ENCODE results near the gene PDGFC.

The PDGFC gene, protein sequence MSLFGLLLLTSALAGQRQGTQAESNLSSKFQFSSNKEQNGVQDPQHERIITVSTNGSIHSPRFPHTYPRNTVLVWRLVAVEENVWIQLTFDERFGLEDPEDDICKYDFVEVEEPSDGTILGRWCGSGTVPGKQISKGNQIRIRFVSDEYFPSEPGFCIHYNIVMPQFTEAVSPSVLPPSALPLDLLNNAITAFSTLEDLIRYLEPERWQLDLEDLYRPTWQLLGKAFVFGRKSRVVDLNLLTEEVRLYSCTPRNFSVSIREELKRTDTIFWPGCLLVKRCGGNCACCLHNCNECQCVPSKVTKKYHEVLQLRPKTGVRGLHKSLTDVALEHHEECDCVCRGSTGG

DNA sequence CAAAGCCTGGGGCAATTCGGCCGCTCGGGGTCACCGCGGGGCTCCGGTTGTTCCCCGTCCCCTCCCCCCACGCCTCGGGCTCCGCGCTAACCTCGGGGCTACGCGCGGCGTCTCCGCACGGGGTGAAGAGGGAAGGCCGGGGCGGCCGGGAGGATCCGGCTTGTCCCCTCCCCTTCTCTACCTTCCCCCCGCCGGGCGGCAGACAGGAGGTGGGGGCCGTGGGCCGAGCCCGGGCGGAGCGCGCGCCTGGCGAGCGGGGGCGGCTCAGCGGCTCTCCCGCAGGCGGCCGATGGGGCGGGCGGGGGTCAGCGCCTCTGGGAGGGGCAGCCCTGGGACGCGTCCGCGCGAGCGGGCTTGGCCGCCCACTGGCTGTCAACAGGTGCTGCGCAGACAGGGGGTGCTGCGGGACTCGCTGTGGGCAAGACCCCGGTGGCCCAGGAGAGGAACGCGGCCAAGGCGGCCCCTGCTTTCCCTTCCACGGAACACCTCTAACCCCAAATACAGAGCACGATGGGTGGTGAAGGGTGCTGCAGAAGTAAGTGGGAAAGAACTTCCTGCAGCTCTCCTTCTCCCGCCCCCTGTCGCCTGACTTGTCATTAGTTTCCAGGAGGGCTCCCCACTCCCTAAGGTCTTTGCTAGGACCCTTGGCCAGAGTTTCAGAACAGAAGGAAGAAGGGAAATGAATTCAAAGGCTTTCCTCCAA is at the start of gene PDGFC:
Gene PDGFC (minus strand): TSS at position 124 of the 703 bp plus-strand sequence. CDS start 896 bp downstream, outside the sequence.
- peak; percentile 82 for DNase-seq (ENCODE audit: low read depth)

DNA sequence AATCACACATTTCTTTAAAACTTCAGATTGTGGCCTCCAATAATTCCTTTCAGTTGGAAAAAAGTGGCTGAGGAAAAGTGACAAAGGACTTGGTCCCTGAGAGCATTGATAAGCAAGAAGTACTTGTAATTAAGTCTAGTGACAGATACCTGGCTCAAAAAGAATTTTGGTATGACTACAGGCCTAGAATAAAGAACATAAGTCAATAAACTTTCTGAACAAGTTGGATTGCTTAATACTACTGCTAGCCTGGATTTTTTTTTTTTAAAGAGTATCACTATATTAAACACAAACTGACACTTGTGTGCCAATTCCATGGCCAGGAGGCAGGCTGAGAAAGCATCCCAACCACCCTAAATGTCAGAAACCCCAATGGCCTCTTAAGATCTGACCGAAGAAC is 49.3 kb upstream of the PDGFC start:
- DNase-seq (ENCODE audit: low read depth): no peak

DNA sequence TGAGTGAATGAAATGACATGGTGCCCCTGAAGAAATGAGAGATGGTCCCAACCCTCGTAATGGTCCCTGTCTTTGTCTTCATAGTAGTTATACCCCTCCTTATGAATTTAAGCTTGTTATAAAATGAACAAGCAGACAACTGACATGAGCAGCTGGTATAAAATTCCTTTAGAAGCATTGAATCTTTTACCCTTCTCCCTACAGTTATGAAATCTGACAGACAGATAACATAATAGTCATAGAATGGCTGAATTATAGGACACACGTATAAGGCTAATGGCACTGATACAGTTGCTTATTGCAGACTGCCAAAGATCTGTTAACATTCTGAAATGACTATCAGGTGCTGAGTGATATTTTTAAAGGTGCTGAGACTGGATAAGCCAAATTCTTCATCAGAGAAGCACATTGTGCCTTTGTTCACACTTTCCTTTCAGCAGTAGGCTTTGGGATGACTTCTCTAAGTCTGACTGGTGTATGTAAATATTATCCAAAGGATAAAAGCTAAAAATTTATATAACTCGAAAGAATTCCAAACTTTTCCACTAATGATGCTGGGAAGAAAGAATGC is 47.4 kb upstream of the PDGFC start:
- no peak for DNase-seq (ENCODE audit: low read depth)

DNA sequence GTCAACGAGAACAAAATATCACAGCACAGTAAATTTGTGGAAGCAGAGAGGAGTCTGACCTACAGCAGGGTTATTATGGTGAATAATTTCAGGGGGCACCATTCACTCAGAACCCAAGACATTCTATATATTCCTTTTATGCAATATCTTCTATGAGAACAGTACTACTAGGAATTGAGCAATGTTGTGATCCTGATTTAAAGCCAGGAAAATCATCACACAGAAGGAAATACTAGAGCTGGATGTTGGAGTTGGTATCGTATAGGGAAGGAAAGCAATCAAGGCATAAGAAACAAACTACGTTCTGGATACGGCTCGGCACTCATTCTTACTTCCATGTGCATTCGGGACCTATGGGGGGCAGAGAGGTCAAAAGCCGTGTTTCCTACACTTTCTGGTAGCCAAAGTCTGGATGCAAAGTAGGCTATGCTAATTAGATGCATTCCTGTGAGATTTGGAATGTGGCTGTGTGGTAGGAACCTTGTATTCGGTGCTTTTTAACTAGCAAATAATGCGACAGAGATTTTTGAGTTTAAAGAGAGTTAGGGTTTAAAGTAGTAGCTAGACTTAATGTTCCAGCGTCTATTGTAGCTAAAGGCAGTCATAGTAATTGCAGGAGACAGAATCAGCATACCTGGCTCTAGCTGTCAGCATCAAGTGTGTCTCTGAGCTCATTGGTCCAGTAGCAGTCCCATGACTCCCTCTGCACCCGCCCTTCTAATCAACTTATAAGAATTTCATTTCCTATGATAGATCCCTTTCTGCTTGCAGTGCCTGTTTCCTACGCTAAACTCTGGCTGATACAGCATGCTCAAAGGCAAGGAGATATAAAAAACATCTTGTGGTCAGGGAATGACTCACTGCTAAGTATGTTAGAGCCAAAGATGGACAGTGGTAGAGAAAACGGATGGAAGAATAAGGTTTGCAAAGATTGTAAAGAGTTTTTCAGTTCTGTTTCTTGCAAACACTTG is 43.3 kb upstream of the PDGFC start:
- peak; percentile 90 for DNase-seq (ENCODE audit: low read depth)

DNA sequence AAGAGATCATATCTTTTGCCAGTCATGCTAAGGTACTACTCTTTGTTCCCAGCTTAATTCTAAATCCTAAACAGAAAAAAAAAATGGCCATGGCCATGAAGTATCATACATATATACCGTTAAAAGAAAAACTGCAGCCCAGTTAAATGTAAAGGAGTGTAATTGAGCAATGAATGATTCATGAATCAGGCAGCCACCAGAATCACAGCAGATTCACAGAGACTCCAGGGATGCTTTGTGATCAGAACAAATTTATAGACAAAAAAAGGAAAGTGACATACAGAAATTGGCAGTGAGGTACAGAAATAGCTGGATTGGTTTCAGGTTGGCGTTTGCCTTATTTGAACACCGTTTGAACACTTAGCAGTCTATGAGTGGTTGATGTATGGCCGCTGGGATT is 42.1 kb upstream of the PDGFC start:
- DNase-seq (ENCODE audit: low read depth): peak; percentile 62

DNA sequence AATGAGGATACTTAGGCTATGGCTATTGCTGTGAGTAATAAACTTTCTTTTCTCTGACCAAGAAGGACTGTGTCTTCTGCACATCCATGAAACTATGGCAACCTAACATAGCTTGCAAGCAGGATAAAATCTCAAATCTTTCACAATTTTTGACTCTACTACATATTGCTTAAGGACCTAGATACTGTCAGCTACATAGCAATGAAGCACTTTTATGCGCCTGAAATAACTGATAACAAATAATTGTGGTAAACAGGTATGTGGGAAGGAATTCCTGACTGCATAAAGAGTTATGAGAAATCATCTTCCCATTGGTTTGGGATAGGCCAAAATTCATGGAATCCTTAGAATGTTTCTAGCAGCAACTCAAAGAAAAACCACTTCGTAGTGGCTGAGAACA is 41.2 kb upstream of the PDGFC start:
- DNase-seq (ENCODE audit: low read depth): peak; percentile 55

DNA sequence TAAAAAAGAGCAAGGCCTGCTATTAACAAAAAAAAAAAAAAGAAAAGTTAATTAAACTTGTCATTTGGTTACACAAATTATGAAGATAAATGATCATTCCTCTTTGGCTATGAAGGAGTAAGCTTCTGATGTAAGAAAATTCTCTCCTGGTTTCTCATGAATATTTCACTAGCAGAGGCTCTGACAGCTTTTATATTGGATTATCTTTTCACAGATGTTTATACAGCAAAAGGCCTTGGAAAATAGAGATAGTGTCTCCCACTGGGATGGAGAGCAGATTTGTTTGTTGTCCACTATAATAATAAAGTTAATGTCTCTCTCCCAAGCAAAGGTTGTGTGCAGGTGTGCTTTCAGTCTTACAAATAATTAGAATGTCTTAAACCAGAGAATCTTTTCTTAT is 40.7 kb upstream of the PDGFC start:
- no peak for DNase-seq (ENCODE audit: low read depth)

DNA sequence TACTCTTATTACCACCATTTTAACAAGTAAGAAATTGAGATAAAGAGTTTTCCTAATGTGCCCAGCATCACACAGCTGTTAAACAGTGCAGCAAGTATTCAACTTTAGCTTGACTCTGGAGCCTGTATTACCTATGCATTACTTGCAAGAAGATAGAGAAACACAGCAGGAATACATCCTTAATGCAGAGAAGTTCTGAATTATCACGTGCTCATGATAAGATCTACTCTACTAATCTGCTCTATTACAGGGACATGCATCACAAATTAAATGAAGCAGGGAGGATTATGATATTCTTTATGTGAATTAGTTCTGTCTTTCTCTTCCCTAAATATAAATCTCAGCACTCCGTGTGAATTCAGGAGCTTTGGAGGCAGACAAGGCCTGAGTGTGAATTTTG is 39.0 kb upstream of the PDGFC start:
- DNase-seq (ENCODE audit: low read depth): no peak

DNA sequence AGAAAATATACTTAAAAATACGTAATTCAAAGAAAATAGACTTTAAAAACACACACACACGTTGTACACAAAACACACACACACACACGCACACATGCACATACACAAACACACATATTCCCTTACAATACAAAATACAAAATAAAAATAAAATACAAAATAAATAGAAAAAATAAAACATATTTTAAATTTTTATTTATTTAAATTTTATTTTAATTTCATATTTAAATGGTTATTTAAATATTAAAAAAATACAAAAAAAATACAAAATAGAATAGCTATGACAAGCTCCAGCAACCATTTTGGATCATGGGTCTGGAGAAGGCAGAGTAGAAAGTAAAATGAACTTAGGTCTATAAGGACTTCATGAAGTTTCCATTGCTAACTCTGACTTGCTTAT is 34.2 kb upstream of the PDGFC start:
- no peak for DNase-seq (ENCODE audit: low read depth)

DNA sequence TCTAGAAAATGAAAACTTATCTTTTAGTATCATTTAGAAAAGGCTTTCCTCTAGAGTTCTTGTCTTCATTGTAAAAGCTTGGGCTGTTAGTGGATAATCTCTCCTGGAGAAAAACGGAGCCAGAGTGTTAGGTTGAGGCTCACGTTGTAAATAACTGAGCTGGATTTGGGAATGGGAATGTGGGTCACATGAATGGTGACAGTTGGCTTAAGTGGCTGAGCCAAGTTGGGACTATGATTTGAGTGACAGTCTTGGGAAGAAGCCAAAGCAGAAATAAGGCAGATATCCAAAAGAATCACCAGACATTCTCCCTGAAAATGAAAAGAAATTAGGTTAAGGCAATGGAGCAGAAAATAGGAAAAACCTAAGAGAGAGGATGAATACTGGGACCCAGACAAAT is 33.6 kb upstream of the PDGFC start:
- DNase-seq (ENCODE audit: low read depth): no peak

DNA sequence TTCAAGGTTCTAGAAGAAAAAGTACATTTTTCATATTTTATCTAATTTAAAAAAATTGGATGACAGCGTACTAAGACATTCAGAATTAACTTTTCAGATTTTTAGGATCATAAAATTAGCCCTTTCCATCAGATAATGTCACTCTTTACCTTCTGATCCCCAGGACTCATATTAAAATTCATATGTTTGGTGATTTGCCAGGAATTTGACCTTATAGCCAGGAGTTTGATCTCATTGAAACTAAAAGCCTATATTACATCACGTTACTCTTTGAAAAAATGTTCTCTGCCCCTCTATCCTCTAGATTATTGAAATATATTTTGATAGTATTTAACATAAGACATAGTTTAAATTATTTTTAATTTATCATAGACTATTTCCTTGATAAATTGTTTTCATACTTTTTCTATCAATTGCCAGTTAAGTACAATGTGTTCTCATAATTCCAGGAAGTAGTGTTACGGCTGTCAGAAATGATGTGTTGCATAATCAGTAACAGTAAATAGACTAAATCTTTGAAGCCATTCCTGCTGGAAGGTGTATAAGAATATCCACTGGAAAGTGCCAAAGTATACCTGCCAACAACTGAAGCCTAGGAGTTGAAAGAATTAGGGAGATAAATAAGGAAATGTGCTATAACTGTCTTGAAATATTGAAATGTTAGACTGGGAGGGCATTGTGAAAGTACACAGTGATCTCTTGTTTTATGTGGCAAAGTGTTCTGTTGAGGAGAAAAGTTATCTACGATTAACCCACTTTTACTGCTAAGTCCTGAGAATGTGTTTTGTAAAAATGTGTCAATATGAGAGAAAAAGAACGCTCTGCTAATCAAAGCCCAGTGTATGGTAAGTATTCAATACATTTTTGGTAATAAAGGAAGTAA is 32.9 kb upstream of the PDGFC start:
- DNase-seq (ENCODE audit: low read depth): no peak

DNA sequence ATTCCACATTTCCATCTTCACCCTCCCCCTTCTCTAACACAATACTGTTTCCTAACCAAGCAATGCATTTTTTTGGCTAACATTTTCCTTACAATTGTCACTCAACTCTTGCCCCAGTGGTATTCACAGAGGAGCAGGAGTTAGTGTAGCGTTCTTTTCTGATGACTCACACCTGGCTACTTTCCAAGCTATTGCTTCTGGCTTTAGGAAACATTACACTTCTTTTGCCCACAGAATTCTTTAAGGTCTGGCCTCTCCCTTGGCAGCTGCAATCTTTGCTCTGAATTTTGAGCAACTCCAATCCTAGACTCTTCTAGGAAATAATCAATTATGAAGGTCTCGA is 27.5 kb upstream of the PDGFC start:
- peak; percentile 96 for DNase-seq (ENCODE audit: low read depth)

DNA sequence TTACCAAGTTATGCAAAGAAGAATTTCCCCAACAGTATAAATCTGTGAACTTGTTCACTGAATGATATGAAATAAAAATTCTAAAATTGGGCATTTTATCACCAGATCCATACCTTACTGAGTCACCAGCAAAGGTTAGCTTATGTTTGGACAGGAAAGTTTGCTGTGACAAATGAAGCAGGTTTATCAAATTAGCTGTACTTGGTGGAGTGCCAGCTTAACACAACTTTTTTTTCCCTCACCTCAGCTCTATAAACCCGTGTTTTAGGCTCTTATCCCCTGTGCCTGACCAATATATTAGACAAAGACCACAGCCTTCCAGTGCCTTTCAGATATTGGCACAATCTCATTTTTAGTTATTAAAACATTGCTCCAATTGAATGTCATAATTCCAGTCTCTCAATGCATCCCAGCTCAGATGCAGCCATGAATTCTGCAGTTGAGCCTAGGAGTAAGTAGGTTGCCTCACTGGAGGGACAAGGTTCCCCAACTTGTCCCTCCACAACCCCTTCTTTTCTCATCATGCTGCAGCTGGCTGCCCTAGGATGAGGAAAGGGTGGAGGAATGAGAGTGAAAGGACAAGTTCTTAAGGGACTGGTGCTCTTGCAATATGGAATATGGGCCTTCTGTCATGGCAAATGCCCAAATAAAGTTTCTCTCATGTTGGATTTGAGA is 27.0 kb upstream of the PDGFC start:
- no peak for DNase-seq (ENCODE audit: low read depth)

DNA sequence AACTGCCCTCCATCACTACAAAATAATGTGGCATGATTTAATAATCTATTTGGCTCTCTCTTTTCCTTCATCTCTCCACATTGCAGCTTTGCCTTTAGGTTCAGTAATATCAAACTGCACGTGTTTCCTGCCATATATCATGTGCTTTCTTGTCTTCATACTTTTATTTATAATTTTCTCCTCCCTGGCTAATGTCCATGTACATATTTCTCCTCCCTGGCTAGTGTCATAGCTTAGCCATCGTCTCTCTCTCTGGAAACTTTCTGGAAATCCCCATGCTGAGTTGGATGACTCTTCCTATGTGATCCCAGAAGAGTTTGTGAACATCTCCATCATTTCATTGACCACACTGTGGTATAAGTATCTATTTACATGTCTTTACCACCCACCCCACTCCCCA is 21.3 kb upstream of the PDGFC start:
- peak; percentile 32 for DNase-seq (ENCODE audit: low read depth)

DNA sequence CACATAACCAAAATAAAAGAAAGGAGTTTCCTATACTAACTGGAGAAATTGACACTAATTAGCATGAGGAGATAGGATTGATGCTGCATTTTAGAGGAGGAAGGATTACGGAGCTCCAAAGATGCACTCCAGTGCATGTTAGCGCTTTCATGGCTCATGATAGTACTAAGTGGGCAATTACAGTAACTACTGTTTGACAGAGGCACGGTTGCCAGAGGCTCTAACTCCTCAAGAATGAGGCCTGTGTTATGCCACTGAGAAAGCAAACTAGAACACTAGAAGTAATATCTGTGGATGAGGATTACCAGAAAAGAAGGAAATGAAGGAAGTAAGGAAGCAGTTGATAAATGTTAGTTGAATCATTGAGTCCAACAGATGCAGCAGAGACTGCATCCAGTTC is 19.6 kb upstream of the PDGFC start:
- DNase-seq (ENCODE audit: low read depth): no peak

DNA sequence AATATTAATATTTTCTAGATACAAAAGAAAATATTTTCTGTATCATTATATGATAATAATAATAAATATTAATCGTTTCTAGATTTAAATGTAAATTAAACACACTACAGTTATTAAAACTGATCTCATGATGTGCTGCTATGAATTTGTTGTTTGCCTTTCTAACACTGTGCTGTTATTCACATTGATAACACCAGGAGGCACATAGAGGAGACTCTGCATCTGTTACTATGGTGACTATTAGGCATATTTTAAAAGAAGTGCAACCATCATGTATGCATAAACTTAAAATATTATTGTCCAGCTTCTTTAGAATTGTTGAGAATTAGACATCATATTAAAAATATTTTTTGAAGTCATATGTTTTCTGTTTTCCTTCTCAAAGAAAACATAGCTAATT is 11.8 kb upstream of the PDGFC start:
- DNase-seq (ENCODE audit: low read depth): peak; percentile 64

DNA sequence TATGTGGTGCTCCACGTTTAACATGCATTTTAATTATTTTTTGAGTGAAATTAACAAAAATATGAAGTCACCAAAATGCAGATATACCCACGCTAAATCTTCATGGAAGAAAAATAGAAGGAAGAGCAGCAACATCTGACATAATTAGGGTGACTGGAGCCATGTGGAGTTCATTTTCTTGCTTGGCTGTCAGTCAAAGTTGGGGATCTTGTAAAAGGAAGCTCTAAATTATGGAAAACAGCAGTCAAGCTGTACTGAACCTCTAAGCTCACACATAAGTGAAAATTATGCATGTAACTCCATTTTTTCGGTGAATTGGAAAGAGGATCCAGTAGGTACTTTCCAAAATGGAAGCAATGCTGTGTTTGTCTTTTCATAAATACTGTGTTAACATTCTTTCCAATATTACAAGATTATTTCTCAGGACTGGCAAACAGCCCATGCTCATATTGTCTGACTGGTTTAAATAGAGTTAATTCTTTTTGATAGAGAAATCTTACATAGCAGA is 9.7 kb upstream of the PDGFC start:
- no peak for DNase-seq (ENCODE audit: low read depth)

DNA sequence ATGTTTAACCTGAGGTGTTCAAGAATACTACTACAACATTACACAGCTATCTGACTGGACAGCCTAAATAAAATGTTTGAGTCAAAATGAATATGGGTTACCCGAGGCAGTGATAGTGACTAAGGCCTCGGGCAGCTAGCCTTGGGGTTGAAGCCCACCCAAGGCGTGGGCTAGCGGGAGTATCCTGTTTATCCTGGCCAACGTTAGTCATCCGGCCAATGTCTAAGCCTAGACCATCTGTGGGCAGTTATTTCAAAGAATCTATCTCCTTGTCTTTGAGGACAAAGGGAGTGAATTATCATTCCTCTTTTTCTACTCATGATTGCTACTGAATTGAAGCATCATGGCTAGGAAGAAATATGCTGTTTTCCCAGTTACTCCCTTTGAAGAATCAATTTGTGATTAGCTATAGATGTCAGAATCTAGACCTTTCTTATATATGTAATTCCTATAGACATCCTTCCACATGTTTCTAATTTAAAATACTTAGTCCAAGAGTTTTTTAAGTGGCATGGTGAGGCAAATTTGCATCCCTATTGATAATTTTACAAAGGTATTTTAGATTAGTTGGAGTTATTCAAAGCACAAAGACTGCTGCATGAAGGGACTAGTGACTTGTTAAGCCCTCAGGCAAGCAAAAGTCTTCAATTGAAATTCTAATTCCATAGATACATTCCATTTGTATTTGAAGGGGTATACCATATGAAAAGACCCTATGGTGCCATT is 6.0 kb upstream of the PDGFC start:
- peak; percentile 97 for DNase-seq (ENCODE audit: low read depth)

DNA sequence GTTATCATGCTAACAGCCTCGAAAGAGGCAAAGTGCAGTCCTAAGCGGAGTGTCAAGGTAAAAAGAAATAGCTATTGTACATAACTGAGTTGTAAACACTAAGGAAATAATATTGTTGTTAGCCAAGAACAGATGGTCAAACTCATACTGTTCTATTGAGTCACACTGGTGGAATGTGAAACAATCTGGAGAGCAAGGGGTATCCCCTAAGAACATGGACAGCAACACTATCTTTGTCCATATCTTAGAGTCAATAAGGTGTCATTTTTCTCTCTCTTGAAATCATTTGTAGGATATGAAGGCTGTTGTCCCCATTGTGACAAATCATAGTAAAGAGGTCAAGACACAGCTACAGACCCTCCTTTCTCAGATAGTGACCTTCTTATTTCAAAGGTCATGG is 4.5 kb upstream of the PDGFC start:
- peak; percentile 91 for DNase-seq (ENCODE audit: low read depth)

DNA sequence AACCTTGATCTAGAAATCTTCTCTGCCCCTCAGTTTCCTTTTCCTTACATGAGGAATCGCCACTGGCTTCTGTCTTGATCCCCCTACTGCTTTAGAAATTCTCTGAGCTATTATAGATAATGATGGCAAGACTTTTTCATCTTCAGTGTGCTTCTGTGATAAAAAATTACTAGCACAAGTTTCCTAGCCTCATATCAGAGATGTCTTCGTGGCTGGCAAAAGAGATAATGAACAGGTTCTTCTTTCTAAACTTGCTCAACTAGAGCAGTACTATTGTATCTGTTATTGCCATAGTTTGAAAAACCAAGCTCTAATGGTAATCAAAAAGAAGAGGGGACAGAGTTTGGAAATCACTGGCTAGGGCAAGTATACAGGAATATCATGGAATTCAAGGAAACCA is 4.1 kb upstream of the PDGFC start:
- no peak for DNase-seq (ENCODE audit: low read depth)

Data from ELR (cell line).